Hepatocyte (in vitro differentiated cells): Measurements from ENCODE around the gene EYS.

Experiments
- EZH2 ChIP-seq: fragments of 200-600 bp; sonication (generic); IDR thresholded peaks from 2 replicates; pipeline ENCODE4 v1.6.1; 2016; ENCODE audit warnings: antibody characterized with exemption, mild to moderate bottlenecking, borderline replicate concordance
- TF ChIP-seq, protein P1 (sequence below): fragments of 200-600 bp; sonication (generic); IDR thresholded peaks from 2 replicates; pipeline ENCODE4 v1.5.1; 2016; ENCODE audit warnings: antibody characterized with exemption, mild to moderate bottlenecking; ENCODE audit not compliant: poor library complexity

DNA sequence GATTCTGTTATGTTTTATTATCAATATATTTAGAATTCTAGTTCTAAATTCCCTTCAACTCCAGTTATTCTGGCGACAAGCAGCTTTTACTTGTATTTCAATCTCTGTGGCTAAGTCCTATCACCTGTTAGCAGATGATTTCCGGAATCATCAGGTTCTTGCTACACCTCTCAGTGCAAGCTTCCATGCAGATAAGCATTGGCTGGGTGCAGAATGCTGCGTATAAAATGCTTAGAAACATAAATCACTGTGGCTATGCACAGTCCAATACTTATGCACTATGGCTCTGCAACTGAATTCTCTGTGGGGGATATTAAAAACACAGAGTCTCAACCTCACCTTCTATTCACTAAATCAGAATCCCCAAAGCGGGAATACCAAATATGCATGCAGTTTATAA, 720.0 kb downstream of the EYS start:
- TF ChIP-seq, protein P1, sequence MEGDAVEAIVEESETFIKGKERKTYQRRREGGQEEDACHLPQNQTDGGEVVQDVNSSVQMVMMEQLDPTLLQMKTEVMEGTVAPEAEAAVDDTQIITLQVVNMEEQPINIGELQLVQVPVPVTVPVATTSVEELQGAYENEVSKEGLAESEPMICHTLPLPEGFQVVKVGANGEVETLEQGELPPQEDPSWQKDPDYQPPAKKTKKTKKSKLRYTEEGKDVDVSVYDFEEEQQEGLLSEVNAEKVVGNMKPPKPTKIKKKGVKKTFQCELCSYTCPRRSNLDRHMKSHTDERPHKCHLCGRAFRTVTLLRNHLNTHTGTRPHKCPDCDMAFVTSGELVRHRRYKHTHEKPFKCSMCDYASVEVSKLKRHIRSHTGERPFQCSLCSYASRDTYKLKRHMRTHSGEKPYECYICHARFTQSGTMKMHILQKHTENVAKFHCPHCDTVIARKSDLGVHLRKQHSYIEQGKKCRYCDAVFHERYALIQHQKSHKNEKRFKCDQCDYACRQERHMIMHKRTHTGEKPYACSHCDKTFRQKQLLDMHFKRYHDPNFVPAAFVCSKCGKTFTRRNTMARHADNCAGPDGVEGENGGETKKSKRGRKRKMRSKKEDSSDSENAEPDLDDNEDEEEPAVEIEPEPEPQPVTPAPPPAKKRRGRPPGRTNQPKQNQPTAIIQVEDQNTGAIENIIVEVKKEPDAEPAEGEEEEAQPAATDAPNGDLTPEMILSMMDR: no peak
- no peak for TF ChIP-seq EZH2
